Neuronal stem cell (in vitro differentiated cells): Measurements from ENCODE around the gene PRUNE2.

Experiments
- DNase-seq: peaks from one replicate; pipeline ENCODE4 v3.0.0-alpha.2; 2013; ENCODE audit warnings: low spot score
- H2AFZ ChIP-seq: one replicate; pipeline ENCODE4 v1.6.1; 2013; ENCODE audit warnings: mild to moderate bottlenecking, low read length, inconsistent platforms
- H2AK5ac ChIP-seq: 2 replicates; pipeline ENCODE4 v1.6.1; 2013; ENCODE audit warnings: low read depth, mild to moderate bottlenecking, inconsistent platforms, low read length, moderate library complexity, mixed read lengths
- H2BK120ac ChIP-seq: 2 replicates; pipeline ENCODE4 v1.6.1; 2013; ENCODE audit warnings: low read depth, mild to moderate bottlenecking, inconsistent platforms, low read length, moderate library complexity, mixed read lengths
- H2BK12ac ChIP-seq: one replicate; pipeline ENCODE4 v1.6.1; 2013; ENCODE audit warnings: low read length, inconsistent platforms
- H2BK15ac ChIP-seq: 2 replicates; pipeline ENCODE4 v1.6.1; 2013; ENCODE audit warnings: mild to moderate bottlenecking, low read length, inconsistent platforms, mixed read lengths
- H2BK5ac ChIP-seq: one replicate; pipeline ENCODE4 v1.6.1; 2013; ENCODE audit warnings: inconsistent platforms, mild to moderate bottlenecking, low read length, moderate library complexity
- H3K14ac ChIP-seq: one replicate; pipeline ENCODE4 v1.6.1; 2013; ENCODE audit warnings: low read length, inconsistent platforms
- H3K18ac ChIP-seq: 2 replicates; pipeline ENCODE4 v1.6.1; 2013; ENCODE audit warnings: low read length, inconsistent platforms
- H3K23ac ChIP-seq: 2 replicates; pipeline ENCODE4 v1.6.1; 2013; ENCODE audit warnings: low read depth, mild to moderate bottlenecking, mixed read lengths, low read length, inconsistent platforms; ENCODE audit not compliant: poor library complexity
- H3K27ac ChIP-seq: replicated peaks from 3 replicates; pipeline ENCODE4 v1.5.1; 2013; ENCODE audit warnings: low read length, inconsistent platforms
- H3K27me3 ChIP-seq, 3 experiments: 2 replicates each; pipeline ENCODE4 v1.6.1; 2013; ENCODE audit warnings: low read length in 3 of 3, mild to moderate bottlenecking in 2 of 3, inconsistent platforms in 1 of 3, low read depth in 1 of 3, mixed read lengths in 1 of 3, moderate library complexity in 1 of 3; ENCODE audit not compliant: control insufficient read depth in 3 of 3, insufficient read depth in 3 of 3
- H3K36me3 ChIP-seq, 2 donors: replicated peaks in 1 of 2; 2 replicates each; pipeline ENCODE4 v1.6.1; 2013; ENCODE audit warnings: low read length in 2 of 2; ENCODE audit not compliant: control insufficient read depth in 2 of 2, insufficient read depth in 2 of 2
- H3K4ac ChIP-seq: 2 replicates; pipeline ENCODE4 v1.6.1; 2013; ENCODE audit warnings: inconsistent platforms, mild to moderate bottlenecking, low read length, moderate library complexity
- H3K4me1 ChIP-seq, 2 donors: 1 replicate in 1 of 2; 2 replicates in 1 of 2; pipeline ENCODE4 v1.6.1; 2013; ENCODE audit warnings: low read length in 2 of 2, low read depth in 1 of 2; ENCODE audit not compliant: control insufficient read depth in 2 of 2, insufficient read depth in 1 of 2
- H3K4me2 ChIP-seq: one replicate; pipeline ENCODE4 v1.6.1; 2013; ENCODE audit warnings: mild to moderate bottlenecking, low read length, inconsistent platforms; ENCODE audit not compliant: insufficient read depth, poor library complexity, severe bottlenecking
- H3K4me3 ChIP-seq, 2 donors: 2 replicates each; pipeline ENCODE4 v1.5.1; 2013; ENCODE audit warnings: low read length in 2 of 2, mild to moderate bottlenecking in 2 of 2, inconsistent platforms in 1 of 2, moderate library complexity in 1 of 2
- H3K79me1 ChIP-seq: one replicate; pipeline ENCODE4 v1.6.1; 2013; ENCODE audit warnings: low read depth, mild to moderate bottlenecking, inconsistent platforms, low read length, moderate library complexity
- H3K9ac ChIP-seq: one replicate; pipeline ENCODE4 v1.6.1; 2013; ENCODE audit warnings: mild to moderate bottlenecking, low read depth, low read length, inconsistent platforms; ENCODE audit not compliant: poor library complexity
- H3K9me3 ChIP-seq, 2 donors: replicated peaks in 1 of 2; 2 replicates each; pipeline versions ENCODE3 to v1.6.1; 2013; ENCODE audit warnings: low read length in 2 of 2, mild to moderate bottlenecking in 2 of 2, inconsistent platforms in 1 of 2, low read depth in 1 of 2, mixed read lengths in 1 of 2, moderate library complexity in 1 of 2; ENCODE audit not compliant: control insufficient read depth in 2 of 2, insufficient read depth in 1 of 2
- H4K8ac ChIP-seq: one replicate; pipeline ENCODE4 v1.6.1; 2013; ENCODE audit warnings: low read depth, mild to moderate bottlenecking, inconsistent platforms, low read length, moderate library complexity
- H4K91ac ChIP-seq: one replicate; pipeline ENCODE4 v1.6.1; 2013; ENCODE audit warnings: low read length, low read depth, mild to moderate bottlenecking, inconsistent platforms; ENCODE audit not compliant: poor library complexity
- WGBS, 2 donors: extraction: QIAGEN DNeasy Blood & Tissue Kit; methylation state at CpG; one replicate each; pipeline ENCODE4 v1.1.7; 2013; ENCODE audit warnings: missing lambda C conversion rate in 2 of 2, mixed read lengths in 1 of 2; ENCODE audit not compliant: insufficient read length in 2 of 2, insufficient replicate concordance in 1 of 2; ENCODE audit errors: extremely low coverage in 2 of 2; 5-methylcytosine and 5-hydroxymethylcytosine counted together

PRUNE2 gene

DNA sequence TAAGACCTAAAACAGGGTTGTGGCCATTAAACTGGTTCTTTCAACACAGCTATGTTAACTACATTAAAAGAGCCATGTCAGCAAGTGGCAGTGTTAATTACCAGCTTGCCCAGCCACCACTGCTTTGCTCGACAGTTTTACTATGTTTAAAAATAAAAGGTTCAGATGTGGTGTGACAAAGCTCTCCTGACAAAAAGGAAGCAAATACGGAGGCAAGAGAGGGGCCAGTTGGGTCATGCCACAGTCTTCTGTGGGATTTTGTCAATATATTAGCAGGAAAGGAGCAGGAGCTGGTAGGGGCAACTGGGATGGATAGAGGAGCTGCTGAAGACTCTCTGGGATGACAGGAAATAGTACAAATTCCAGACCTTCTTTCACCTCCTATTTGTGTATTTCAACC is 255.2 kb downstream of the PRUNE2 start:
- Histone ChIP-seq H3K4me1 (peaks cover 3 to 22% of the 10 kb centered on the region in 2 donors), H3K4me2 (no peak overlapping the region), H2BK5ac (no peak overlapping the region), H4K91ac (no peak overlapping the region), H2BK120ac (no peak overlapping the region), H3K23ac (no peak overlapping the region), H3K36me3 (no peaks in the 10 kb centered on the region), H3K27ac (no peak overlapping the region), H3K4ac (no peak overlapping the region), H2BK15ac (no peak overlapping the region), H3K18ac (no peak overlapping the region), H2AK5ac (no peak overlapping the region), H3K79me1 (no peaks in the 10 kb centered on the region), H3K4me3 (no peak overlapping the region), H3K9me3 (no peaks in the 10 kb centered on the region), H2AFZ (peak overlapping the region; percentile 38), H2BK12ac (no peak overlapping the region), H3K27me3 (no peaks in the 10 kb centered on the region), H3K14ac (no peak overlapping the region), H4K8ac (no peak overlapping the region), H3K9ac (no peak overlapping the region)
- DNase-seq, result no peak
- no CpG with 5 or more reads among the region's 2 CpGs for WGBS, 2 donors

DNA sequence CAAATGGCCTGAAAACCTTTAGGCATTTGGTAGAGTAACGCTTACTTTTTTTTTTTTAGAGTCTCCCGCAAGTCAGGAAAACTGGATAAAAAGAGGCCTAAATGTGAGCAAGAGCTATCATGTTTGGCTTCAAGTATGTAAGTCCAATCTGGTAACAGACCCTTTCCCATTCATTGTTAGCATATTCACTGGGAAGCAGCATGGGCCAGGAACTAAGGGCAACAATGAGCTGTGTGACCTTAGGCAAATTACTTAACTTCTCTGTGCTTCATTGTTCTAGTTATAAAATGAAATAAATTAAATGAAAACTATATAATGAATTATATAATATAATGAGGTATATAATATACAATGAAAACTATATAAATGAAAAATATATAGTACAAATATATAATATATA is 256.0 kb downstream of the PRUNE2 start:
- Histone ChIP-seq H3K9me3 (no peaks in the 10 kb centered on the region), H3K9ac (no peak overlapping the region), H2AFZ (no peak overlapping the region), H3K4me3 (no peak overlapping the region), H3K14ac (no peak overlapping the region), H3K27me3 (no peaks in the 10 kb centered on the region), H2BK120ac (no peak overlapping the region), H2BK15ac (no peak overlapping the region), H3K18ac (no peak overlapping the region), H4K8ac (no peak overlapping the region), H2BK12ac (no peak overlapping the region), H4K91ac (no peak overlapping the region), H3K23ac (no peak overlapping the region), H3K79me1 (no peaks in the 10 kb centered on the region), H3K4me2 (no peak overlapping the region), H2AK5ac (no peak overlapping the region), H3K4ac (no peak overlapping the region), H2BK5ac (no peak overlapping the region), H3K36me3 (no peaks in the 10 kb centered on the region), H3K4me1 (peaks cover 3 to 24% of the 10 kb centered on the region in 2 donors), H3K27ac (no peak overlapping the region)
- no peak for DNase-seq
- WGBS, 2 donors, result no CpG with 5 or more reads among the region's 2 CpGs

DNA sequence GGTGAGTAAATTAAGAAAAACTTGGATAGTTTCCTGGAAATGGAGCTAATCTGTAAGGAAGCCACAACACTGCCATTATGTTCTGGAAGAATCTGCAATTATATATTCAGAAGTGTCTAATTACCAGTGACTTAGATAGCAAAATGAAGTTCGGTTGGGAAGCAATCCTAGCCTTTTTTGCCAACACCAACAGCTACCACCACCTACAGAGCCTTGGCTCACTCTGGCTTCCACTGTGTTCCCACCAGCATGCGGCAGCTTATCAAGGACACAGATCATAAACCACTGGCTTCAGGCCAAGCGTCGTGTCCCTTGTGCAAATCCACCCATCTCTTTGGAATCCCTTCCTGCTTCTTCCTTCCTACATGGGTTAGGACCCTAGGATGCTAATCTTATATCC is 259.7 kb downstream of the PRUNE2 start:
- Histone ChIP-seq H3K4ac (no peak overlapping the region), H2AK5ac (no peak overlapping the region), H3K14ac (no peak overlapping the region), H3K23ac (no peak overlapping the region), H3K79me1 (no peaks in the 10 kb centered on the region), H2AFZ (no peak overlapping the region), H3K18ac (no peak overlapping the region), H4K8ac (no peak overlapping the region), H3K9ac (no peak overlapping the region), H2BK5ac (no peak overlapping the region), H2BK12ac (no peak overlapping the region), H3K4me3 (no peak overlapping the region), H4K91ac (no peak overlapping the region), H3K4me2 (no peak overlapping the region), H3K36me3 (no peaks in the 10 kb centered on the region), H3K27ac (no peak overlapping the region), H3K9me3 (no peaks in the 10 kb centered on the region), H3K4me1 (peaks cover 3 to 36% of the 10 kb centered on the region in 2 donors), H3K27me3 (no peaks in the 10 kb centered on the region), H2BK15ac (no peak overlapping the region), H2BK120ac (no peak overlapping the region)
- no peak for DNase-seq
- no CpG with 5 or more reads among the region's 4 CpGs for WGBS, 2 donors

DNA sequence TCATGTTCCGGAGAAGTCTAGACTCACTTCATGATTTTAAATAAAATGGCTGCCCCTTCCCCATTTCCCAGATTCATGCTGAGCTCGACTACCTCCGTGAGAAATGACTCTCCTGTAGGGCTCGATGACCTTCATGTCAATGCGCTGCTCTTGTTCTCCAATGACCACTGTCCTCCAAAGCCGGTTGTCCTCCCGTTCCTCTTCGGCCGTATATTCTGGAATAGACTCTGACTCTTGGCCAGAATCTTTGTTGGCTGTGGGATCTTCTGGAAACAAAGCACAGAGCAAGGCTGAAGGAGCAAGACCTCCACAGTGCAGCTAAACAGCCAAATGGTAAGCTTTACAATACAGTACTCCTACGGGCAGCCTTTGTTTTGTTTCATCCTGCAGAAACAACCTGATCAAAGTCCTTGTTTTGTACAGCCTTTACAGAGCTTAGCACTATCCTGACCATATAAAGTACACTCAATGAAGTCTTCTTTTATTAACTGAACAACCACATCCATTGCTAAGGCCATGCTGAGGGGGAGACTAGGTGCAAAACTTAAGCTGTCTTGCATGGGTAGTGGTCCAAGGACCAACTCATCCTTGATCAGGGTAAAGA is 261.2 kb downstream of the PRUNE2 start:
- Histone ChIP-seq H3K4me1 (peaks cover 0 to 25% of the 10 kb centered on the region in 2 donors), H4K91ac (no peak overlapping the region), H2BK120ac (no peak overlapping the region), H2AK5ac (no peak overlapping the region), H2BK5ac (no peak overlapping the region), H3K27me3 (no peaks in the 10 kb centered on the region), H3K4me3 (no peak overlapping the region), H3K27ac (no peak overlapping the region), H3K14ac (no peak overlapping the region), H4K8ac (no peak overlapping the region), H3K36me3 (no peaks in the 10 kb centered on the region), H3K79me1 (no peaks in the 10 kb centered on the region), H2BK12ac (no peak overlapping the region), H3K4ac (no peak overlapping the region), H3K18ac (no peak overlapping the region), H3K23ac (no peak overlapping the region), H2BK15ac (no peak overlapping the region), H3K4me2 (no peak overlapping the region), H2AFZ (no peak overlapping the region), H3K9ac (no peak overlapping the region), H3K9me3 (no peaks in the 10 kb centered on the region)
- no CpG with 5 or more reads among the region's 10 CpGs for WGBS, 2 donors
- no peak for DNase-seq
